ENCODE results near the gene ARID5B.

ARID5B gene

DNA sequence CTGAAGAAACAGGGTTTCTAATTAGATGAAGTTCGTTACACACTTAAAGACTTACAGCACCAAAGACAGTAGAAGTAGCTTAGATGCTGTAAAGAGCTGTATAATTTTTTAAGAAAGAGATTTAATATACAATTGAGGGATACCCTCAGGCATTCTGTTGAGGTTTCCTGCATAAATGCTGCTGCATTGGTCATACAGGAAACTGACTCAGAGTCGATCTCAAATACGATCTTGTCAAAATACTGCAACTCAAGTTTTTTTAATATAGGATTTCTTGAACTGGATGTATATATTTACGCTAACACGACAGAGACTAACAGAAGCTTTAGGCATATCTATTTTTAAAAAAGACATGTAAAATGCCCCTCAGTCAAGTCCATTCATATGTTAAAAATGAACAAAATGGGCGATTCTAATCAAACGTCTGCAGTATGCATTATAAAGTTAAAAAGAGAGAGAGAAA is 2.4 kb upstream of the ARID5B start:
- Histone ChIP-seq H3K27me3 (ENCODE audit: control insufficient read depth, insufficient read depth, low read length) (peaks cover 17% of the 10 kb centered on the region), H3K4me3 (ENCODE audit: low read length) (no peak overlapping the region), H3K27ac (ENCODE audit: low read length) (no peak overlapping the region), H3K36me3 (ENCODE audit: control insufficient read depth, insufficient read depth, low read length) (no peaks in the 10 kb centered on the region), H3K9me3 (ENCODE audit: control insufficient read depth, insufficient read depth, low read length) (no peaks in the 10 kb centered on the region), H3K4me1 (ENCODE audit: control insufficient read depth, insufficient read depth, low read length) (no peaks in the 10 kb centered on the region)
- DNase-seq (ENCODE audit: low read depth, low spot score): no peak
- WGBS (ENCODE audit: insufficient coverage, insufficient read length): no CpG with 5 or more reads among the region's 7 CpGs

DNA sequence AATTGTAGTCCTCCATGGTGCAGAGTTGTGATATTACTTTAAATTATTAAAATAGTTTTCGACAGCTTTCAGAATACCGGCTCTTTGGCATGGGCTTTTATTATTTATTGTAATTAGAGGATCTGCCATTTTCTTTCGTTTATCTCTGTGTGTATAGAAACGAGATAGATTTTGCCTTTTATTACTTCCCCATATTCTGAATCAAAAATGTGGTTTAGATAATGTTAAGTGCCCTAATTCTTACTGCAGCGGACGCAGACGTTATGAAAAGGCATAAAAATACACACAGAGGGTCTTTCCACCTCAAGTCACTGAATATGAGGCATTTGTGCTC is 1.9 kb upstream of the ARID5B start:
- no peaks in the 10 kb centered on the region for H3K4me1 ChIP-seq (ENCODE audit: control insufficient read depth, insufficient read depth, low read length)
- DNase-seq (ENCODE audit: low read depth, low spot score): no peak
- H3K36me3 ChIP-seq (ENCODE audit: control insufficient read depth, insufficient read depth, low read length): no peaks in the 10 kb centered on the region
- H3K27ac ChIP-seq (ENCODE audit: low read length): no peak overlapping the region
- no CpG with 5 or more reads among the region's 7 CpGs for WGBS (ENCODE audit: insufficient coverage, insufficient read length)
- no peak overlapping the region for H3K4me3 ChIP-seq (ENCODE audit: low read length)
- no peaks in the 10 kb centered on the region for H3K9me3 ChIP-seq (ENCODE audit: control insufficient read depth, insufficient read depth, low read length)
- peaks cover 17% of the 10 kb centered on the region for H3K27me3 ChIP-seq (ENCODE audit: control insufficient read depth, insufficient read depth, low read length)

DNA sequence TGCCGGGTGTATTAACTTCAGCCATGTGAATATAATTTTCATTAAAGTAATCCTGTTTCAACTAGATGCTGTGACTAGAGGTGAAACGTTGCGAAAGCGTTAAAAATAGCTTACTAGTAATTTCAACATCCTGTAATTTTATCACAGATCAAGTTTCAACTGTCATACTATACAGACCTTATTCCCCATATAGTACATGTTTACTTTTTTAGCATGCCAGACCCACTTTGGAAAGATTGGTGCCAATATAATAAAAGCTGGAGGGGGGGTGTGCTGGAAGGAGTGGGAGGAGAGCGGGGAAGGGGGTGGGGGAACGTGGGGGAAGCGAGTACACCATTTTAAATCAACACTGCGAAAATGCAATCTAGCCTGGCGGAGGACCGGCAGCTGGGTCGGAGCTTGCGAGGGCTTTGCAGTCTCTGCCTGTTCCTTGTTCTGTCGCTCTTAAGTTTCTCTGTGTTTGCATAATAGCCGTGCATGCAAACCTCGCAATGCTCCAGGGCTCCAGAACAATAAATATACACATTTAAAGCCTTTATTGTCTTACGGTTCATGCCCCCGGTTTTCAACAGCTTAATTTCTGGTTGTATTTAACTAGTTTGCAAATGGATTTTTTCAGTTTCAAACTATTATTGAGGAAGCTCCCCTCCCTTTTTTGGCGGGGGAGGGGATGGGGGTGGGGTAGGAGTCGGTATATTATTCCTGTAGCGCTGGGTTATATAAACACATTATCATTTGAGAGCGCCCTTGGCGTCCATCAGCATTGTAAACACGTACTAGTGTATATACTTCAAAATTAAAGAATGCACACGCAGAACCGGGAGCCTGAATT is 1.3 kb upstream of the ARID5B start:
- Histone ChIP-seq H3K27ac (ENCODE audit: low read length) (no peak overlapping the region), H3K4me3 (ENCODE audit: low read length) (peak overlapping the region; percentile 48; the same call in 1 of the 2 replicates), H3K9me3 (ENCODE audit: control insufficient read depth, insufficient read depth, low read length) (no peaks in the 10 kb centered on the region), H3K4me1 (ENCODE audit: control insufficient read depth, insufficient read depth, low read length) (no peaks in the 10 kb centered on the region), H3K36me3 (ENCODE audit: control insufficient read depth, insufficient read depth, low read length) (no peaks in the 10 kb centered on the region), H3K27me3 (ENCODE audit: control insufficient read depth, insufficient read depth, low read length) (peaks cover 17% of the 10 kb centered on the region)
- DNase-seq (ENCODE audit: low read depth, low spot score): no peak
- no CpG with 5 or more reads among the region's 25 CpGs for WGBS (ENCODE audit: insufficient coverage, insufficient read length)

DNA sequence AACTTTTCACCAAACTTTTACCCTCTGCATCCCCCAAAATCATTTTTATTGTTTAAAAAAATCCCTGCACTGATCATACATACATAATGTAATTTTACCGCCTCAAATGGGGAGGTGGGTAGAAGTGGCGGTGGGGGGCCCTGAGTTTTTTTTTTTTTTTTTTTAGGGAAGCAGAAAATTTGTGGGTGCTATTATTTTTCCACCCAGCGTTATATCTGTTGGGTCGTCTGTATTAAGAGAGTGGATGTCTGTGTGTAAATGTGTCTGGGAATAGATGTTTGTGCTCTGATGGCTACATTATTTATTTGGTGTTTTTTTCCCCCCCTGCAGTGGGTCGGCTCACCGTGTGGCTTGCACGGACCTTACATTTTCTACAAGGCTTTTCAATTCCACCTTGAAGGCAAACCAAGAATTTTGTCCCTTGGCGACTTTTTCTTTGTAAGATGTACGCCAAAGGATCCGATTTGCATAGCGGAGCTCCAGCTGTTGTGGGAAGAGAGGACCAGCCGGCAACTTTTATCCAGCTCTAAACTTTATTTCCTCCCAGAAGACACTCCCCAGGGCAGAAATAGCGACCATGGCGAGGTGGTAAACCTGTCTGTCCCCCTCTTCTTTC is 438 bp downstream of the ARID5B start:
- WGBS (ENCODE audit: insufficient coverage, insufficient read length): no CpG with 5 or more reads among the region's 14 CpGs
- Histone ChIP-seq H3K27me3 (ENCODE audit: control insufficient read depth, insufficient read depth, low read length) (peaks cover 17% of the 10 kb centered on the region), H3K9me3 (ENCODE audit: control insufficient read depth, insufficient read depth, low read length) (no peaks in the 10 kb centered on the region), H3K4me3 (ENCODE audit: low read length) (peak overlapping the region; percentile 48; the same call in 1 of the 2 replicates), H3K27ac (ENCODE audit: low read length) (no peak overlapping the region), H3K4me1 (ENCODE audit: control insufficient read depth, insufficient read depth, low read length) (no peaks in the 10 kb centered on the region), H3K36me3 (ENCODE audit: control insufficient read depth, insufficient read depth, low read length) (no peaks in the 10 kb centered on the region)
- DNase-seq (ENCODE audit: low read depth, low spot score): no peak

DNA sequence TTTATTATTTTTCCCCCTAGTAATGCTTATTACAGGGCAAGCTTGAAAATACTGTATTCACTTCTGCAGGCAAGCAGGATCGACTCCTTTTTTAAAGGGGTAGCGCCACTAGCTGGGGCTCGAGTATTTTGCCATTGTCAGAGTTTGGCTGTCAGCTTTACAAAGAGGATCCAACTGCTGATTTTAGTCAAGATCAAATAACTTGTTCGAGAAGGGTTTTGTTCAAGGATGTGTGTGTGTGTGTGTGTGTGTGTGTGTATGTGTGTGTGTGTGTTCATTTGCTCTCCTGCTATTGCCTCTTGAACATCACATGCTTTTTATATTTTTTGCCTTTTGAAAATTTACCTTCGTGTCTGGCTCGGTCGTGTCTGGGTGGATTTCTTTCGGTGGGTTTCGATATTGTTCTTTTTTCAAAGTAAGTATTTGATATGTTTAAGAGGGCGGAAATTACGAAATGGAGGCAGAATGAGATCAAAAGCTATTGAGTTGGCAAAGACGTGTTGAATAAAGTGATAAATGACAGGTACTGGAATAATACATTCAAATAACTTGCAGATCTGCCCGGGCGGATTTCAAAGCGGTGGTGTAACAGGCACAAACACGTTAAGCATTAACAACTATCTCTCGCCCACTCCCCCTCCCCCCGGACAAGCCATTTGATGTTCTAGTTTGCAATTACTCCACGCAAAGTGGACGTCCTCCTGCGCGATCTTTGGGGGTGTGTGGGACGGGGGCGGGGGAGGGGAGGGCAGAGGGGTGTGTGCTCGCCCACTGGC is 1.1 kb downstream of the ARID5B start:
- no peak overlapping the region for H3K27ac ChIP-seq (ENCODE audit: low read length)
- H3K4me1 ChIP-seq (ENCODE audit: control insufficient read depth, insufficient read depth, low read length): no peaks in the 10 kb centered on the region
- no CpG with 5 or more reads among the region's 25 CpGs for WGBS (ENCODE audit: insufficient coverage, insufficient read length)
- peak overlapping the region; percentile 60; the same call in 1 of the 2 replicates for H3K4me3 ChIP-seq (ENCODE audit: low read length)
- peaks cover 16% of the 10 kb centered on the region for H3K27me3 ChIP-seq (ENCODE audit: control insufficient read depth, insufficient read depth, low read length)
- no peaks in the 10 kb centered on the region for H3K9me3 ChIP-seq (ENCODE audit: control insufficient read depth, insufficient read depth, low read length)
- no peaks in the 10 kb centered on the region for H3K36me3 ChIP-seq (ENCODE audit: control insufficient read depth, insufficient read depth, low read length)
- no peak for DNase-seq (ENCODE audit: low read depth, low spot score)

DNA sequence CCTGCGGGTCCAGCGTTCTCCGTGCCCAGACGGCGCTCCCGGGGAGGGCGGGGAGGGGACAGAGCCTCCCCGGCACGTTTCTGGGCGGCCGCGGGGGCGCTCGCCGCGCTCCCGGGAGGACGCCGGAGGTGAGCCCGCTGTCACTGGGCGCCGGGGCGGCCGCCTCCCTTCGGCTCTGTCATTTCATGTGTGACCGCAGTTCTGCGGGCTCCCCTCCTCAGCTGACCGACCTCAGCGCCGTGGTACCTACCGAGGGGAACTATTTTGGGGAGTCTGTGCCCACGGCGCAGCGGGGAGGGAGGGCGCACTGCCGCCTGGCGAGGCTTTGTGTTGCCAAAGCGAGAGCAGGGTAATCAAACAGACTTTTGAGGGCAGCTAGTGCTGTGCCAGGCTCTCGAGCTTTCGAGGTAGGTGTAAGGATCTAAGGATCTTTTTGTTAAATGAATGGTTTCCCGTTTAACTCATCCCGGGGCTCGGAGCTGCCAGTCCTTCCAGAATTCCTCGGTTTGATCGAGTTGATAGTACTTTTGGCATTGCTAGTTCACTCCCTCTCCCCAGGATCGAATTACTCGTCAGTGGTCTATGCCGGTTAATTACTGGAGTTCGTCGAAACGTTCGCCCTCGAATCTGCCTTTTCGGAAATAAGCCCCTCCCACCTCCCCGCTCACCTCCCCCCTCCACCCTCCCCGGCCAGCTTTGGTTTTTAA is 1.9 kb downstream of the ARID5B start:
- no peak overlapping the region for H3K27ac ChIP-seq (ENCODE audit: low read length)
- H3K4me1 ChIP-seq (ENCODE audit: control insufficient read depth, insufficient read depth, low read length): no peaks in the 10 kb centered on the region
- H3K27me3 ChIP-seq (ENCODE audit: control insufficient read depth, insufficient read depth, low read length): peaks cover 9% of the 10 kb centered on the region
- H3K4me3 ChIP-seq (ENCODE audit: low read length): peak overlapping the region; percentile 60
- DNase-seq (ENCODE audit: low read depth, low spot score): no peak
- H3K9me3 ChIP-seq (ENCODE audit: control insufficient read depth, insufficient read depth, low read length): no peaks in the 10 kb centered on the region
- no CpG with 5 or more reads among the region's 56 CpGs for WGBS (ENCODE audit: insufficient coverage, insufficient read length)
- no peaks in the 10 kb centered on the region for H3K36me3 ChIP-seq (ENCODE audit: control insufficient read depth, insufficient read depth, low read length)

DNA sequence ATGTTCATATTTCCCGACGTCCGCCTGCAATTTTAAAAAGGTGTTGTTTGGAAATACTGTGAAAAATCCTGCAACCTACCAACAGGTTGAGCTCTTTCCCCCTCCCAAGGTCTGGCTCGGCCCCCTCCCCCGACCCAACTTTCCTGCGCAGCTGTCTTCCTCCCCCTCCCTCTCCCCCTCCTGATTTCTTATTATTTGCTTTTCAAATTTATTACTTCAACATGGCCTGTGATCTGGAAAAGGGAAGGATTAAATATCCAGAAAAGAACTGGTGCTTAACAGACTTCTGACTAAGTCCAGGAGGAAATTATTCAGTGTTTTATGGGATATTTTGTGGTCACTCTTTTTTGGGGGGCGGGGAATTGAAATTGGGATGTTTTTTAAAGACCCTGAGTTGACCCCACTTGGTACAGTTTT is 2.4 kb downstream of the ARID5B start:
- no peak for DNase-seq (ENCODE audit: low read depth, low spot score)
- H3K4me3 ChIP-seq (ENCODE audit: low read length): peak overlapping the region; percentile 60; the same call in 1 of the 2 replicates
- H3K9me3 ChIP-seq (ENCODE audit: control insufficient read depth, insufficient read depth, low read length): no peaks in the 10 kb centered on the region
- H3K27ac ChIP-seq (ENCODE audit: low read length): no peak overlapping the region
- H3K4me1 ChIP-seq (ENCODE audit: control insufficient read depth, insufficient read depth, low read length): no peaks in the 10 kb centered on the region
- peaks cover 6% of the 10 kb centered on the region for H3K27me3 ChIP-seq (ENCODE audit: control insufficient read depth, insufficient read depth, low read length)
- no CpG with 5 or more reads among the region's 7 CpGs for WGBS (ENCODE audit: insufficient coverage, insufficient read length)
- no peaks in the 10 kb centered on the region for H3K36me3 ChIP-seq (ENCODE audit: control insufficient read depth, insufficient read depth, low read length)

DNA sequence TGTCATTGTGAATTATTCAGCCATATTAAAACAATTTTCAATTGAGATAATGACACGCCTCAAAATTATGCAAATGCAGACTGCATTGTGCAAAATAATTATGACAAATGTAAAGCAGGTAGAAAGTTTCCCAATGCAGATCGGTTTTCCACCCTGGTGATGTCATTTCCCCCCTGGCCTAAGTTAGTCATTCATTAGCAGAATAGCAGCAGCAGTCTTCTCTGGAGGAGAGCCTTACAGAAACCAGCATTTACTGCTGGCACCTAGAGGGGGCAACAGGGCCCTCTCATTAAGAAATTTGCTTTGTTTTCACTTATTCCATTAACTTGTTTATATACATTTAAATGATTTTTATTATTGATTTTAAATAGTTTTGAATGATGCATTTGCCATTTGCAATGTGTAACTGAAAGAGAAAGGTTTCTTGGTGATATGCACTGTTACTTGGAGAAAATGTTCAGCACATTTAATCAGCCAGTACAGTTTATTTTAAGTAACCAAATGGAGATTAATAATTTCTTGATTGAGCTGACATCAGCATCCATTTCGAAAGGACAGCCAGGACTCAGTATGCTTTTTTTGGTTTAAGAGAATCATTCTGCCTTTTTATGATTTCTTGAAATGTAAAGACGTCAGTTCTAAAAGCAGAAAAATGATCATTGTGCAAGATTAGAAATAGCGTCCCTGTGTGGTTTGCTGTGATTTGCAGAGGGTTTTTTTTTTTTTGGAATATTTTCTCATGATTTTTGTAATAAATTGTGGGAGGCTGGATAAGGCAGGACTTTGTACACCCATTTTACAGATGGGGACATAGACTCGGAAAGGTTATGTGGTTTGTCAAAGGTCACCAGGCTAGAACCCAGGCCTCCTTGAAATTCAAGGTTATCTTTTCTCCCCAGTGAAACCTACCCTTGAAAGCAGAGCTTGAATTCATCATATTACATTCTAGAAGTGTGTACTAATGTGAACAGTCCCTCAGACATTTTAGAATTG is 3.5 kb downstream of the ARID5B start:
- Histone ChIP-seq H3K36me3 (ENCODE audit: control insufficient read depth, insufficient read depth, low read length) (no peaks in the 10 kb centered on the region), H3K9me3 (ENCODE audit: control insufficient read depth, insufficient read depth, low read length) (no peaks in the 10 kb centered on the region), H3K4me1 (ENCODE audit: control insufficient read depth, insufficient read depth, low read length) (no peaks in the 10 kb centered on the region), H3K27me3 (ENCODE audit: control insufficient read depth, insufficient read depth, low read length) (peaks cover 2% of the 10 kb centered on the region; the same call in 1 of the 2 replicates), H3K27ac (ENCODE audit: low read length) (no peak overlapping the region), H3K4me3 (ENCODE audit: low read length) (no peak overlapping the region)
- no CpG with 5 or more reads among the region's 6 CpGs for WGBS (ENCODE audit: insufficient coverage, insufficient read length)
- no peak for DNase-seq (ENCODE audit: low read depth, low spot score)

DNA sequence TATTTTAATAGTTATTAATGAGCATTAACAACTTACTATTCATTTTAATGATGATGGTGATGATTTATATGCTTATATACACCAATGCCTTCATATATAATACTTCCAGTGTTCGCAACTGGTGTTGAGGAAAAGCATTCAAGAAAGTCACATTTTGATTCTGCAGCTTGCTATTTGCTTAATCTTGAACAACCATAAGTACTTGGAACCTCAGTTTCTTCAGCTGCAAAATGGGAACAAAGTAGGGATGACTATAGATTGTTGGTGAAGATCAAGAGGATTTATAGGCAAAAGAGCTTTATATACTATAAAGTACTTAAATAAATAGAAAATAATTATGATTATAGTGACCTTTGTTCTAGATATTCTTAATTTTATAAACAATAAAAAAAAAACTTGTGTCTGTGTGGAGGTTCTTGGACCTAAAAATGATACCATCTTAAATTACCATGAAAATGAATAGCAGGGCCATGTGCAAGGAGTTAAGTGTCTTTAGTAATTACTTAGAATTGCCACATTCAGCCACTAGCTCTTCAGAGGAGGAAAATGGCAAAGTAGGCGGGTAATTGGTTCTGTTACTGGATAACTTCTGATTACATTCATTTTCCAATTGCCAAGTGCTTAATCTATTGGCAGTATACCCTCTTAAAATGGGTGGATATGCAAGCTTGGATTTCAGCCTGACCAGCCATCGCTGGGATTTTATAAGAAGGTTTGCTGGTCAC is 4.5 kb downstream of the ARID5B start:
- Histone ChIP-seq H3K27ac (ENCODE audit: low read length) (no peak overlapping the region), H3K4me3 (ENCODE audit: low read length) (no peak overlapping the region)

More for the DNA sequence above, 4.5 kb downstream of the ARID5B start:
- Histone ChIP-seq H3K36me3 (ENCODE audit: control insufficient read depth, insufficient read depth, low read length) (no peaks in the 10 kb centered on the region), H3K9me3 (ENCODE audit: control insufficient read depth, insufficient read depth, low read length) (no peaks in the 10 kb centered on the region), H3K27me3 (ENCODE audit: control insufficient read depth, insufficient read depth, low read length) (no peaks in the 10 kb centered on the region; the same call in 1 of the 2 replicates), H3K4me1 (ENCODE audit: control insufficient read depth, insufficient read depth, low read length) (no peaks in the 10 kb centered on the region)
- WGBS (ENCODE audit: insufficient coverage, insufficient read length): no CpG with 5 or more reads among the region's 3 CpGs
- DNase-seq (ENCODE audit: low read depth, low spot score): no peak

Measured in iPS DF 6.9 (cell line).